ENCODE measurements around the gene ADK.

DNA sequence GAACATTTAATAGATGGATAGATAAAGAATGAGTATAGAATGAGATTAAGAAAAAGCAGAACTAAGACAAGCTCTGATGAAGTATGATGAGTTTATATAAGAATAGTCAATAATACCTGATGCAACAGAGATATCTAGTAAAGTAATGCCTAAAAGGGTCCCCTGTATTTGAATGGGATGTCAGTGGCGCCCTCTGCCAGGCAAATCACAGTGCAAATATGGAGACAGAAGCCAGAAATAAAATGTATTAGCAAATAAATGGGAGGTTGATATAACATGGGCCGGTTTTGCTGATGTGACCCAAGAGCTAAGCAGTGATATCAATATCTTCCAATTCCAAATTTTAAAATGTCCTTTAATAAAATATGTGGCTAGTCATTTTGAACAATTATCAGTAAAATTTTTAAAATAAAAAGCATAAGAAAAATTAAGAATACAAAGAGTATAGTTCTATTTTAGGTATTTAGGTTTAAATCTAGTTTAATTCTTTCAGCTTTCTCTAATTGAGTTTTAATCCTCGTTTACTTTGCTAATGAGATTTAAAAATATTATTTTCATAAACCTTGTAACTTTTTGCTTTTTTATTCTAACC, 62.6 kb downstream of the ADK start:
- no peak for TF ChIP-seq POLR2AphosphoS5 (IDR thresholded peaks at IDR 0.05)
- TF ChIP-seq, protein P1, sequence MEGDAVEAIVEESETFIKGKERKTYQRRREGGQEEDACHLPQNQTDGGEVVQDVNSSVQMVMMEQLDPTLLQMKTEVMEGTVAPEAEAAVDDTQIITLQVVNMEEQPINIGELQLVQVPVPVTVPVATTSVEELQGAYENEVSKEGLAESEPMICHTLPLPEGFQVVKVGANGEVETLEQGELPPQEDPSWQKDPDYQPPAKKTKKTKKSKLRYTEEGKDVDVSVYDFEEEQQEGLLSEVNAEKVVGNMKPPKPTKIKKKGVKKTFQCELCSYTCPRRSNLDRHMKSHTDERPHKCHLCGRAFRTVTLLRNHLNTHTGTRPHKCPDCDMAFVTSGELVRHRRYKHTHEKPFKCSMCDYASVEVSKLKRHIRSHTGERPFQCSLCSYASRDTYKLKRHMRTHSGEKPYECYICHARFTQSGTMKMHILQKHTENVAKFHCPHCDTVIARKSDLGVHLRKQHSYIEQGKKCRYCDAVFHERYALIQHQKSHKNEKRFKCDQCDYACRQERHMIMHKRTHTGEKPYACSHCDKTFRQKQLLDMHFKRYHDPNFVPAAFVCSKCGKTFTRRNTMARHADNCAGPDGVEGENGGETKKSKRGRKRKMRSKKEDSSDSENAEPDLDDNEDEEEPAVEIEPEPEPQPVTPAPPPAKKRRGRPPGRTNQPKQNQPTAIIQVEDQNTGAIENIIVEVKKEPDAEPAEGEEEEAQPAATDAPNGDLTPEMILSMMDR (IDR thresholded peaks at IDR 0.05 in 8 of 11, conservative IDR thresholded peaks at IDR 0.05 in 3 of 11) = peak in 8 of 11 experiments; percentile 9 to 53 (median 39)
- no peak for TF ChIP-seq POLR2A (IDR thresholded peaks at IDR 0.05)
